GM23338 (cell line): ENCODE measurements around the gene CBX5. TPM values are rescaled to one million over a fixed set of nuclear protein-coding genes. Genes with fewer than 3 reads are reported as not detected.

Experiments
- ATAC-seq: fragments of 200-7000 bp; cut with Tn5 transposase; 3 replicates; pipeline ENCODE4 v1.9.1; 2020
- DNase-seq: peaks from one replicate; pipeline ENCODE4 v3.0.0-alpha.2; 2015; ENCODE audit warnings: low spot score
- H2AFZ ChIP-seq: fragments of 200-600 bp; sonication (generic); 2 replicates; pipeline ENCODE4 v1.8.0; 2016; ENCODE audit warnings: antibody characterized with exemption, mild to moderate bottlenecking, moderate library complexity
- H3F3A ChIP-seq: fragments of 200-600 bp; sonication (generic); replicated peaks from 2 replicates; pipeline ENCODE4 v1.8.0; 2017; ENCODE audit warnings: antibody characterized with exemption, mixed run types, low read depth
- H3K27ac ChIP-seq: fragments of 200-600 bp; sonication (generic); 2 replicates; pipeline ENCODE4 v1.6.1; 2016; ENCODE audit warnings: low read depth
- H3K27me3 ChIP-seq: fragments of 200-600 bp; sonication (generic); 2 replicates; pipeline ENCODE4 v1.8.0; 2016; ENCODE audit warnings: mild to moderate bottlenecking, mixed run types, moderate library complexity; ENCODE audit not compliant: insufficient read depth
- H3K36me3 ChIP-seq: fragments of 200-600 bp; sonication (generic); 2 replicates; pipeline ENCODE4 v1.8.0; 2016; ENCODE audit warnings: mild to moderate bottlenecking; ENCODE audit not compliant: insufficient read depth
- H3K4me1 ChIP-seq: fragments of 200-600 bp; sonication (generic); 2 replicates; pipeline ENCODE4 v1.8.0; 2016; ENCODE audit warnings: mild to moderate bottlenecking, moderate library complexity; ENCODE audit not compliant: insufficient read depth
- H3K4me2 ChIP-seq: fragments of 200-600 bp; sonication (generic); 2 replicates; pipeline ENCODE4 v1.7.1; 2017; ENCODE audit warnings: mixed run types
- H3K4me3 ChIP-seq: fragments of 200-600 bp; sonication (generic); 2 replicates; pipeline ENCODE4 v1.6.1; 2016; ENCODE audit warnings: mixed run types
- H3K79me2 ChIP-seq: fragments of 200-600 bp; sonication (generic); replicated peaks from 2 replicates; pipeline ENCODE4 v1.8.0; 2017; ENCODE audit warnings: mild to moderate bottlenecking; ENCODE audit not compliant: insufficient read depth
- H3K9me2 ChIP-seq: fragments of 200-600 bp; sonication (generic); 2 replicates; pipeline ENCODE4 v1.8.0; 2017; ENCODE audit not compliant: insufficient read depth
- H4K20me1 ChIP-seq: fragments of 200-600 bp; sonication (generic); replicated peaks from 2 replicates; pipeline ENCODE4 v1.8.0; 2017; ENCODE audit warnings: mild to moderate bottlenecking; ENCODE audit not compliant: insufficient read depth
- H3K27ac Mint-ChIP-seq: 2 replicates; pipeline ENCODE4 v1.8.0; 2020; ENCODE audit warnings: inconsistent platforms, mild to moderate bottlenecking, moderate library complexity, mixed read lengths
- H3K27me3 Mint-ChIP-seq: 3 replicates; pipeline ENCODE4 v1.8.0; 2022; ENCODE audit warnings: low read depth, mild to moderate bottlenecking, moderate library complexity, mixed read lengths, inconsistent platforms; ENCODE audit not compliant: insufficient read depth, poor library complexity
- H3K36me3 Mint-ChIP-seq: 3 replicates; pipeline ENCODE4 v1.8.0; 2021; ENCODE audit warnings: low read depth, mild to moderate bottlenecking, inconsistent platforms, moderate library complexity, mixed read lengths
- H3K4me1 Mint-ChIP-seq: 3 replicates; pipeline ENCODE4 v1.8.0; 2020; ENCODE audit warnings: mild to moderate bottlenecking, inconsistent platforms, mixed read lengths
- H3K4me3 Mint-ChIP-seq: 3 replicates; pipeline ENCODE4 v1.8.0; 2021; ENCODE audit warnings: moderate library complexity, mild to moderate bottlenecking, inconsistent platforms, mixed read lengths
- H3K9me3 Mint-ChIP-seq: 3 replicates; pipeline ENCODE4 v1.8.0; 2020; ENCODE audit warnings: moderate library complexity, mild to moderate bottlenecking, inconsistent platforms, mixed read lengths
- CREB1 ChIP-seq: fragments of 250-450 bp; sonication (Bioruptor Pico); IDR thresholded peaks from 2 replicates; pipeline ENCODE4 v1.5.0; 2020; ENCODE audit warnings: low read depth, mild to moderate bottlenecking, moderate library complexity
- EZH2 ChIP-seq: fragments of 200-600 bp; sonication (generic); IDR thresholded peaks from one replicate; pipeline ENCODE4 v1.8.0; 2017; ENCODE audit warnings: antibody characterized with exemption, mild to moderate bottlenecking, low read depth; ENCODE audit not compliant: unreplicated experiment
- EZH2phosphoT487 ChIP-seq: fragments of 200-600 bp; sonication (generic); IDR thresholded peaks from one replicate; pipeline ENCODE4 v1.8.1; 2018; ENCODE audit warnings: antibody characterized with exemption; ENCODE audit not compliant: unreplicated experiment
- JUNB ChIP-seq: IDR thresholded peaks from one replicate; pipeline ENCODE4 v1.6.1; 2016; ENCODE audit warnings: antibody characterized with exemption; ENCODE audit not compliant: unreplicated experiment
- NANOG ChIP-seq: IDR thresholded peaks from 2 replicates; pipeline ENCODE4 v1.6.1; 2016; ENCODE audit warnings: antibody characterized with exemption, borderline replicate concordance
- POLR2AphosphoS5 ChIP-seq: IDR thresholded peaks from 2 replicates; pipeline ENCODE4 v1.6.1; 2016; ENCODE audit warnings: antibody characterized with exemption, low read depth
- STAT1 ChIP-seq: IDR thresholded peaks from one replicate; pipeline ENCODE4 v1.6.1; 2016; ENCODE audit warnings: antibody characterized with exemption; ENCODE audit not compliant: unreplicated experiment
- ZNF114 ChIP-seq: fragments of 250-450 bp; sonication (Bioruptor Pico); IDR thresholded peaks from 2 replicates; pipeline ENCODE4 v1.5.0; 2020; ENCODE audit warnings: mild to moderate bottlenecking, moderate library complexity
- polyA plus RNA-seq: library from polyadenylated mRNA; unstranded; fragments of >200 nt; fragmentation: Nextera tagmentation; extraction: Ambion mirVana; gene quantifications from 2 replicates; pipeline ENCODE4 v1.2.1, GENCODE V29; 2016
- total RNA-seq: library from RNA; depleted of rRNA; stranded (reverse); fragments of >200 nt; shearing (Covaris generic); gene quantifications from 2 replicates; pipeline ENCODE4 v1.2.3, GENCODE V29; 2014
- TF ChIP-seq, protein P1 (sequence below): IDR thresholded peaks from 2 replicates; pipeline ENCODE4 v1.6.1; 2016; ENCODE audit warnings: antibody characterized with exemption
- TF ChIP-seq, protein P2 (sequence below): IDR thresholded peaks from one replicate; pipeline ENCODE4 v1.6.1; 2018; ENCODE audit warnings: antibody characterized with exemption; ENCODE audit not compliant: unreplicated experiment
- TF ChIP-seq, protein P3 (sequence below): fragments of 250-450 bp; sonication (Bioruptor Pico); IDR thresholded peaks from 2 replicates; pipeline ENCODE4 v1.5.0; 2020; ENCODE audit warnings: mild to moderate bottlenecking, moderate library complexity

CBX5 gene
- total and polyA plus RNA-seq, 2 experiments from 2014 or later: 152 to 212 TPM

DNA sequence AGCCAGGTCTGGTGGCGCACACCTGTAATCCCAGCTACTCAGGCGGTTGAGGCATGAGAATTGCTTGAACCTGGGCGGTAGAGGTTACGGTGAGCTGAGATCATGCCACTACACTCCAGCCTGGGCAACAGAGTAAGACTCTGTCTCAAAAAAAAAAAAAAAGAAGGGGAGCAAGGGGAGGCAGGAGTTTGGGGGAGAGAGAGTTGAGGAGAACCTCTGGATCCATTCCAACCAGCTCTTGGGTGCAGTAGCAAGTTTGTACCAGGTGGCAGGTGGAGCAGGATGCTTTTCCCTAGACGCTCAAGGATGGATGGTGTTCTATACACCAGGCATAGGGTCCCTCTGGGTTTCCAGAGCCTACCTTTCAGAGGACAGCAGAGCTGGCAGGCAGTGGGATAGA is 19.0 kb upstream of the CBX5 start:
- ATAC-seq: no peak
- H3K4me3 ChIP-seq: no peak overlapping the region
- peaks cover 41% of the 10 kb centered on the region for H3K4me1 Mint-ChIP-seq
- no peaks in the 10 kb centered on the region for H3K36me3 ChIP-seq
- H3K27me3 Mint-ChIP-seq: peaks cover 17% of the 10 kb centered on the region
- TF ChIP-seq POLR2AphosphoS5 (no peak), STAT1 (no peak)
- no peaks in the 10 kb centered on the region; the same call in 2 of the 3 replicates for H3K36me3 Mint-ChIP-seq
- H3F3A ChIP-seq: peaks cover 6% of the 10 kb centered on the region
- H3K27me3 ChIP-seq: peaks cover 15% of the 10 kb centered on the region
- DNase-seq: no peak
- H3K4me3 Mint-ChIP-seq: no peak overlapping the region
- no peak overlapping the region for H3K4me2 ChIP-seq
- no peaks in the 10 kb centered on the region for H3K79me2 ChIP-seq
- H3K4me1 ChIP-seq: peaks cover 38% of the 10 kb centered on the region
- H4K20me1 ChIP-seq: no peaks in the 10 kb centered on the region
- H3K9me3 Mint-ChIP-seq: no peaks in the 10 kb centered on the region
- H3K27ac ChIP-seq: no peak overlapping the region
- H3K9me2 ChIP-seq: no peaks in the 10 kb centered on the region
- H3K27ac Mint-ChIP-seq: no peak overlapping the region
- H2AFZ ChIP-seq: no peak overlapping the region

DNA sequence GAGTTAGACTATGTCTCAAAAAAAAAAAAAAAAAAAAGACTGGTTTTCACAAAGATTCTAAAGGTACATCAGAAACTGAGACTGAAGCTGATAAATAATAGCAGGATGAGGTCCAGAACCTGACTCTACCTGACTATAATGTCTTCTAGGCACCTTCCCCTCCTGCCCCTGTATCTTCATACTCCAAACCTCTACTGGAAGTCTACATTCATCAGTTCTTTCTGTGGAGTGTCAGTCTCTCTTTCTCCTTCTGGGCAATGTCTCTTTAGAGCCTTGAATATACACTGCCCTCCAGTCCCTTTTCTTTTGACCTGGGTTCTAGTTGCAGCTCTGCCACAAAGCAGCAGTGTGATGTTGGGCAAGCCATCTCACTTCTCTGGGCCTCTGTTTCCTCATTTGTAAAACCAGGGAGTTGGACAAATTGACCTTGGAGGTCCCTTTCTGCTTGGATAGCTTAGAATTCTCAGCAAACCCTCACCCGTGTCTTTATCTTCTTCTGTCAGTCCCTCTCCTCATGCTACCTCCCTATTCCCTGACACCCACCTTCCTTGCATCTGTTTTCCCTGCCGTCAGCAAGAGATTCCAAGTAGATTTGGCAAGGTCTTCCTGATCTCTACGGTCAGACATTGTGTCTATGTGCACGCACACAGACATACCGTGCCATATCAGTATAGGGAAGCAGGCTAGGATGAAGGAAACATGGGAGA is 16.6 kb upstream of the CBX5 start:
- Mint-ChIP-seq H3K27me3 (peaks cover 20% of the 10 kb centered on the region), H3K9me3 (no peaks in the 10 kb centered on the region), H3K27ac (no peak overlapping the region), H3K4me1 (peaks cover 23% of the 10 kb centered on the region), H3K4me3 (no peak overlapping the region), H3K36me3 (no peaks in the 10 kb centered on the region; the same call in 2 of the 3 replicates)
- Histone ChIP-seq H3K4me3 (no peak overlapping the region), H4K20me1 (no peaks in the 10 kb centered on the region), H3F3A (peaks cover 6% of the 10 kb centered on the region), H3K9me2 (no peaks in the 10 kb centered on the region), H3K36me3 (no peaks in the 10 kb centered on the region), H3K4me1 (peaks cover 19% of the 10 kb centered on the region), H3K79me2 (no peaks in the 10 kb centered on the region), H3K4me2 (no peak overlapping the region), H2AFZ (no peak overlapping the region), H3K27me3 (peaks cover 15% of the 10 kb centered on the region), H3K27ac (no peak overlapping the region)
- DNase-seq (no peak), ATAC-seq (no peak)
- no peak for TF ChIP-seq CREB1 (CRISPR knock-in tag)
- TF ChIP-seq, protein P1, sequence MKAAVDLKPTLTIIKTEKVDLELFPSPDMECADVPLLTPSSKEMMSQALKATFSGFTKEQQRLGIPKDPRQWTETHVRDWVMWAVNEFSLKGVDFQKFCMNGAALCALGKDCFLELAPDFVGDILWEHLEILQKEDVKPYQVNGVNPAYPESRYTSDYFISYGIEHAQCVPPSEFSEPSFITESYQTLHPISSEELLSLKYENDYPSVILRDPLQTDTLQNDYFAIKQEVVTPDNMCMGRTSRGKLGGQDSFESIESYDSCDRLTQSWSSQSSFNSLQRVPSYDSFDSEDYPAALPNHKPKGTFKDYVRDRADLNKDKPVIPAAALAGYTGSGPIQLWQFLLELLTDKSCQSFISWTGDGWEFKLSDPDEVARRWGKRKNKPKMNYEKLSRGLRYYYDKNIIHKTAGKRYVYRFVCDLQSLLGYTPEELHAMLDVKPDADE: no peak
- TF ChIP-seq, protein P2, sequence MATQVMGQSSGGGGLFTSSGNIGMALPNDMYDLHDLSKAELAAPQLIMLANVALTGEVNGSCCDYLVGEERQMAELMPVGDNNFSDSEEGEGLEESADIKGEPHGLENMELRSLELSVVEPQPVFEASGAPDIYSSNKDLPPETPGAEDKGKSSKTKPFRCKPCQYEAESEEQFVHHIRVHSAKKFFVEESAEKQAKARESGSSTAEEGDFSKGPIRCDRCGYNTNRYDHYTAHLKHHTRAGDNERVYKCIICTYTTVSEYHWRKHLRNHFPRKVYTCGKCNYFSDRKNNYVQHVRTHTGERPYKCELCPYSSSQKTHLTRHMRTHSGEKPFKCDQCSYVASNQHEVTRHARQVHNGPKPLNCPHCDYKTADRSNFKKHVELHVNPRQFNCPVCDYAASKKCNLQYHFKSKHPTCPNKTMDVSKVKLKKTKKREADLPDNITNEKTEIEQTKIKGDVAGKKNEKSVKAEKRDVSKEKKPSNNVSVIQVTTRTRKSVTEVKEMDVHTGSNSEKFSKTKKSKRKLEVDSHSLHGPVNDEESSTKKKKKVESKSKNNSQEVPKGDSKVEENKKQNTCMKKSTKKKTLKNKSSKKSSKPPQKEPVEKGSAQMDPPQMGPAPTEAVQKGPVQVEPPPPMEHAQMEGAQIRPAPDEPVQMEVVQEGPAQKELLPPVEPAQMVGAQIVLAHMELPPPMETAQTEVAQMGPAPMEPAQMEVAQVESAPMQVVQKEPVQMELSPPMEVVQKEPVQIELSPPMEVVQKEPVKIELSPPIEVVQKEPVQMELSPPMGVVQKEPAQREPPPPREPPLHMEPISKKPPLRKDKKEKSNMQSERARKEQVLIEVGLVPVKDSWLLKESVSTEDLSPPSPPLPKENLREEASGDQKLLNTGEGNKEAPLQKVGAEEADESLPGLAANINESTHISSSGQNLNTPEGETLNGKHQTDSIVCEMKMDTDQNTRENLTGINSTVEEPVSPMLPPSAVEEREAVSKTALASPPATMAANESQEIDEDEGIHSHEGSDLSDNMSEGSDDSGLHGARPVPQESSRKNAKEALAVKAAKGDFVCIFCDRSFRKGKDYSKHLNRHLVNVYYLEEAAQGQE: no peak
- TF ChIP-seq ZNF114 (CRISPR knock-in tag): no peak
- TF ChIP-seq EZH2: no peak
- TF ChIP-seq, protein P3, sequence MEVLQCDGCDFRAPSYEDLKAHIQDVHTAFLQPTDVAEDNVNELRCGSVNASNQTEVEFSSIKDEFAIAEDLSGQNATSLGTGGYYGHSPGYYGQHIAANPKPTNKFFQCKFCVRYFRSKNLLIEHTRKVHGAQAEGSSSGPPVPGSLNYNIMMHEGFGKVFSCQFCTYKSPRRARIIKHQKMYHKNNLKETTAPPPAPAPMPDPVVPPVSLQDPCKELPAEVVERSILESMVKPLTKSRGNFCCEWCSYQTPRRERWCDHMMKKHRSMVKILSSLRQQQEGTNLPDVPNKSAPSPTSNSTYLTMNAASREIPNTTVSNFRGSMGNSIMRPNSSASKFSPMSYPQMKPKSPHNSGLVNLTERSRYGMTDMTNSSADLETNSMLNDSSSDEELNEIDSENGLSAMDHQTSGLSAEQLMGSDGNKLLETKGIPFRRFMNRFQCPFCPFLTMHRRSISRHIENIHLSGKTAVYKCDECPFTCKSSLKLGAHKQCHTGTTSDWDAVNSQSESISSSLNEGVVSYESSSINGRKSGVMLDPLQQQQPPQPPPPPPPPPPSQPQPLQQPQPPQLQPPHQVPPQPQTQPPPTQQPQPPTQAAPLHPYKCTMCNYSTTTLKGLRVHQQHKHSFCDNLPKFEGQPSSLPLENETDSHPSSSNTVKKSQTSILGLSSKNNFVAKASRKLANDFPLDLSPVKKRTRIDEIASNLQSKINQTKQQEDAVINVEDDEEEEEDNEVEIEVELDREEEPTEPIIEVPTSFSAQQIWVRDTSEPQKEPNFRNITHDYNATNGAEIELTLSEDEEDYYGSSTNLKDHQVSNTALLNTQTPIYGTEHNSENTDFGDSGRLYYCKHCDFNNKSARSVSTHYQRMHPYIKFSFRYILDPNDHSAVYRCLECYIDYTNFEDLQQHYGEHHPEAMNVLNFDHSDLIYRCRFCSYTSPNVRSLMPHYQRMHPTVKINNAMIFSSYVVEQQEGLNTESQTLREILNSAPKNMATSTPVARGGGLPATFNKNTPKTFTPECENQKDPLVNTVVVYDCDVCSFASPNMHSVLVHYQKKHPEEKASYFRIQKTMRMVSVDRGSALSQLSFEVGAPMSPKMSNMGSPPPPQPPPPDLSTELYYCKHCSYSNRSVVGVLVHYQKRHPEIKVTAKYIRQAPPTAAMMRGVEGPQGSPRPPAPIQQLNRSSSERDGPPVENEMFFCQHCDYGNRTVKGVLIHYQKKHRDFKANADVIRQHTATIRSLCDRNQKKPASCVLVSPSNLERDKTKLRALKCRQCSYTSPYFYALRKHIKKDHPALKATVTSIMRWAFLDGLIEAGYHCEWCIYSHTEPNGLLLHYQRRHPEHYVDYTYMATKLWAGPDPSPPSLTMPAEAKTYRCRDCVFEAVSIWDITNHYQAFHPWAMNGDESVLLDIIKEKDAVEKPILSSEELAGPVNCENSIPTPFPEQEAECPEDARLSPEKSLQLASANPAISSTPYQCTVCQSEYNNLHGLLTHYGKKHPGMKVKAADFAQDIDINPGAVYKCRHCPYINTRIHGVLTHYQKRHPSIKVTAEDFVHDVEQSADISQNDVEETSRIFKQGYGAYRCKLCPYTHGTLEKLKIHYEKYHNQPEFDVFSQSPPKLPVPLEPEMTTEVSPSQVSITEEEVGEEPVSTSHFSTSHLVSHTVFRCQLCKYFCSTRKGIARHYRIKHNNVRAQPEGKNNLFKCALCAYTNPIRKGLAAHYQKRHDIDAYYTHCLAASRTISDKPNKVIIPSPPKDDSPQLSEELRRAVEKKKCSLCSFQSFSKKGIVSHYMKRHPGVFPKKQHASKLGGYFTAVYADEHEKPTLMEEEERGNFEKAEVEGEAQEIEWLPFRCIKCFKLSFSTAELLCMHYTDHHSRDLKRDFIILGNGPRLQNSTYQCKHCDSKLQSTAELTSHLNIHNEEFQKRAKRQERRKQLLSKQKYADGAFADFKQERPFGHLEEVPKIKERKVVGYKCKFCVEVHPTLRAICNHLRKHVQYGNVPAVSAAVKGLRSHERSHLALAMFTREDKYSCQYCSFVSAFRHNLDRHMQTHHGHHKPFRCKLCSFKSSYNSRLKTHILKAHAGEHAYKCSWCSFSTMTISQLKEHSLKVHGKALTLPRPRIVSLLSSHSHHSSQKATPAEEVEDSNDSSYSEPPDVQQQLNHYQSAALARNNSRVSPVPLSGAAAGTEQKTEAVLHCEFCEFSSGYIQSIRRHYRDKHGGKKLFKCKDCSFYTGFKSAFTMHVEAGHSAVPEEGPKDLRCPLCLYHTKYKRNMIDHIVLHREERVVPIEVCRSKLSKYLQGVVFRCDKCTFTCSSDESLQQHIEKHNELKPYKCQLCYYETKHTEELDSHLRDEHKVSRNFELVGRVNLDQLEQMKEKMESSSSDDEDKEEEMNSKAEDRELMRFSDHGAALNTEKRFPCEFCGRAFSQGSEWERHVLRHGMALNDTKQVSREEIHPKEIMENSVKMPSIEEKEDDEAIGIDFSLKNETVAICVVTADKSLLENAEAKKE (CRISPR knock-in tag): no peak
- TF ChIP-seq JUNB: no peak
- TF ChIP-seq EZH2phosphoT487: no peak
- no peak for TF ChIP-seq NANOG
